Transverse colon (tissue), 3 donors: ENCODE data around the gene UQCC3.

Source experiments
- POLR2A ChIP-seq: fragments of 450-650 bp; IDR thresholded peaks from one replicate; pipeline ENCODE4 v1.6.1; 2016; ENCODE audit warnings: antibody characterized with exemption, mild to moderate bottlenecking, moderate library complexity
- POLR2AphosphoS5 ChIP-seq, 3 donors: sonication (generic); formaldehyde crosslinking; IDR thresholded peaks; one replicate each; pipeline ENCODE4 v1.6.1; 2016; ENCODE audit warnings: antibody characterized with exemption in 3 of 3

DNA sequence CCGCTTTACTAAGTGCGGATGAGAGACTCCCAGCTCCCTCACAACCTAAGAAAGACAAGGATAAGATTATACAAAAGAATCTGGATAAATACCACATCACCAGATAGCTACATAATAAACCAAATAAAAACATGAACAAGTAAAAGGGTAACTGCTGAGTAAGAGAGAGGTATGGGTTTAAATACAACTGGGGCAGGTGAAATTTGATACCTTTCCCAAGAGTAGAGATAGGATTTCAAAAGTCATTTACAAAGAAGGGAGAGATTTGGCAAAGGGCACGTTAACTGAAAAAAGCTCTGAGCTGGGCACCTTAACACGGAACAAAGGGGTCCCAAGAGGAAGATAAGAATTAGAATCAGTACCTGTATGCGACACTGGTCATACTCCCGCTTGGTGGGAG is 5.7 kb downstream of the UQCC3 start:
- TF ChIP-seq POLR2AphosphoS5 (IDR thresholded peaks at IDR 0.05) (no peak), POLR2A (no peak)
